SH-SY5Y (cell line): ENCODE results near the gene CNBD2.

Experiments
- GATA2 ChIP-seq: IDR thresholded peaks from 2 replicates; pipeline ENCODE4 v1.6.1; 2011; ENCODE audit warnings: mild to moderate bottlenecking, low read depth, low read length
- GATA3 ChIP-seq: IDR thresholded peaks from 2 replicates; pipeline ENCODE4 v1.6.1; 2011; ENCODE audit warnings: low read depth, mild to moderate bottlenecking, low read length, moderate library complexity

DNA sequence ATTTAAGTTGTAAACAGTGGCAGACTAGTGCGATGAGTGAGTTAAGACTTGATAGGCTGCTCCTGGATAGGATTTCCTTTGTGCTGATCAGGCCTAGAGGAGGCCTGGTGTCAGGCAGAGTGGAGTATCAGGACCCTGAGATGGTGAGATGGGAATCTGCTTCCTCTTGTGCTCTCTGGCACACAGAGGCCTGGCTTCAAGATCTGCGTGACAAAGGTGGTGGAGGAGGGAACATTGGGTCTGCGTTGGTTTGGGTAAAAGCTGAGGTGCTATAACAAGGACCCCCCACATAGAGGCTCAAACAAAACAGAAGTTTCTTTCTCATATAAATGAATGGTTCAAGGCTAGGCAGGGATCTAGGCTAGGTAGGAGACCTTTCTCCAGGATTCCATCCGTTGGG is 34.3 kb upstream of the CNBD2 start:
- TF ChIP-seq GATA2 (no peak), GATA3 (no peak)
